ENCODE data around the gene NCBP2.

NCBP2 gene

DNA sequence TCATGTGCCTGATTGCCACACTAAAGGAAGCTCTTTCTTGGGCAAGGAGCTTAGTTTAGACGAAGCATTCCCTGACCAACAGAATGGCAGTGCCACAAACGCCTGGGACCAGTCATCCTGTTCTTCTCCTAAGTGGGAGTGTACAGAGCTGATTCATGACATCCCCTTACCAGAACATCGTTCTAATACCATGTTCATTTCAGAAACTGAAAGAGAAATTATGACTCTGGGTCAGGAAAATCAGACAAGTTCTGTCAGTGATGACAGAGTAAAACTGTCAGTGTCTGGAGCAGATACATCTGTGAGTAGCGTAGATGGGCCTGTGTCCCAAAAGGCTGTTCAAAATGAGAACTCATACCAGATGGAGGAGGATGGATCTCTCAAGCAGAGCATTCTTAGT lies 56.2 kb downstream of the NCBP2 start:
- DNase-seq (ENCODE audit: low read depth in 1 of 2, low spot score in 1 of 2): no peak

All from activated T-helper 1 cell treated with anti-CD3 and anti-CD28 coated beads, Interleukin-2, amount 50 U/mL, for 16 hours (primary cell).